Ovary (tissue), 3 donors: ENCODE results near the gene PSTPIP2.
"Not testable (repeated sequence)": the region's sequence is repeated elsewhere in the genome, so short reads cannot be mapped to it uniquely, and the experiment has no call there.

ENCODE experiments used
- POLR2A ChIP-seq: fragments of 450-650 bp; IDR thresholded peaks from one replicate; pipeline ENCODE4 v1.6.1; 2017; ENCODE audit warnings: antibody characterized with exemption, mild to moderate bottlenecking, moderate library complexity
- TF ChIP-seq, protein P1 (sequence below), 3 donors: fragments of 450-650 bp in 2 of 3; fragments of 200-600 bp in 1 of 3; IDR thresholded peaks; one replicate each; pipeline versions ENCODE4 v1.5.1 to v1.8.0; 2016 to 2022; ENCODE audit warnings: antibody characterized with exemption in 3 of 3, mild to moderate bottlenecking in 1 of 3
- donor health status: DM: no; HTN: no; CAD: no.

DNA sequence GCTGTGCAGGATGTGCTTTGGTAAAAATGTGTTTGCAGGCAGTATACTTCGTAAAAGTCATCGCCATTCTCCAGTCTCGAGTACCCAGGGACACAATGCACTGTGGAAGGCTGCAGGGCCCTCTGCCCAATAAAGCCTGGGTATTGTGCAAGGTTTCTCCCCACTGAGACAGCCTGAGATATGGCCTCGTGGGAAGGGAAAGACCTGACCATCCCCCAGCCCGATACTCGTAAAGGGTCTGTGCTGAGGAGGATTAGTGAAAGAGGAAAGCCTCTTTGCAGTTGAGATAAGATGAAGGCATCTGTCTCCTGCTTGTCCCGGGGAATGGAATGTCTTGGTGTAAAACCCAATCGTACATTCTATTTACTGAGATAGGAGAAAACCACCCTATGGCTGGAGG is 16.4 kb upstream of the PSTPIP2 start:
- TF ChIP-seq, protein P1, sequence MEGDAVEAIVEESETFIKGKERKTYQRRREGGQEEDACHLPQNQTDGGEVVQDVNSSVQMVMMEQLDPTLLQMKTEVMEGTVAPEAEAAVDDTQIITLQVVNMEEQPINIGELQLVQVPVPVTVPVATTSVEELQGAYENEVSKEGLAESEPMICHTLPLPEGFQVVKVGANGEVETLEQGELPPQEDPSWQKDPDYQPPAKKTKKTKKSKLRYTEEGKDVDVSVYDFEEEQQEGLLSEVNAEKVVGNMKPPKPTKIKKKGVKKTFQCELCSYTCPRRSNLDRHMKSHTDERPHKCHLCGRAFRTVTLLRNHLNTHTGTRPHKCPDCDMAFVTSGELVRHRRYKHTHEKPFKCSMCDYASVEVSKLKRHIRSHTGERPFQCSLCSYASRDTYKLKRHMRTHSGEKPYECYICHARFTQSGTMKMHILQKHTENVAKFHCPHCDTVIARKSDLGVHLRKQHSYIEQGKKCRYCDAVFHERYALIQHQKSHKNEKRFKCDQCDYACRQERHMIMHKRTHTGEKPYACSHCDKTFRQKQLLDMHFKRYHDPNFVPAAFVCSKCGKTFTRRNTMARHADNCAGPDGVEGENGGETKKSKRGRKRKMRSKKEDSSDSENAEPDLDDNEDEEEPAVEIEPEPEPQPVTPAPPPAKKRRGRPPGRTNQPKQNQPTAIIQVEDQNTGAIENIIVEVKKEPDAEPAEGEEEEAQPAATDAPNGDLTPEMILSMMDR (IDR thresholded peaks at IDR 0.05): not testable (repeated sequence)
- TF ChIP-seq POLR2A: not testable (repeated sequence)
